MV-4-11 (cell line): ENCODE measurements around the gene SLC6A7.
"Not testable (repeated sequence)": the region's sequence is repeated elsewhere in the genome, so short reads cannot be mapped to it uniquely, and the experiment has no call there.

Source experiments
- DNase-seq: peaks from one replicate; lab custom pipeline; 2025; lab: John Stamatoyannopoulos, UW

SLC6A7 gene

DNA sequence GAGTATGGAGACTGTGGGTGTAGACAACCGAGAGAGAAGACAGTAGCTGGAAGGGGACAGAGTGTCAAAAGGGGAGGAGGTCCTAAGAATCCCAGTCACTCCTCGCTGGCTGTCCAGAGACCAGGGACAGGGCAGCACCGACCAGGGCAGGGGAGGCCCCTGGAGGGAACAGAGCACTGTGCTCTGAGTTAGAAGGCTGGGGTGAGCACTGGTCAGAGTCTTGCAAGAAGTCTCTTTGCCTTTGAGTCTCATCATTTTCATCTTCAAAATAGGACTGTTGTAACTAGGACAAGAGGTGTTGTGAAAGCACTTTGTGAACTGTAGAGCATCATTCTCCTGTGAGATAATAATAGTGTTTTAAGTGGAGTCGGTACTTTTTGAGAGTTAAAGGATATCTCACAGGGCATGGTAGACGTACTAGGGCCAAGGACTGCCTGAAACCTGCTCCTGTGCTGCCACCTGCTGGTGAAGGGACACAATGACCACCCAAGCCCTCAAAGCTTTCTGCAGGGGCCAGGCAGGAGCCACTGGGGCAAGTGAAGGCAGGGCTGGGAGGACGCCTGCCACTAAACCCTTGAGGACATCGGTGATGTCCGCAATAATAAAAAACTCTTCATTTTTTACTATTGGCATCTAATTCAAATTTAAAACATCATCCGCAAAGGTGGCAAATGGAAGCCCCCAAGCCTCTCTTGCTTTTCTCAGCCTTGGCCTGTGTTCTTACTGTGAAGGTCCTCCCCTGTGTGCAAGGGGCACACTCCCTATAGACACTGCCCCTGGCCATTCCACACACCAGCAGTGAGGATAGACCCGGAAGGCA is 28.2 kb downstream of the SLC6A7 start:
- peak; percentile 71 for DNase-seq

- no peak for DNase-seq
Measured at GRCh38 chr5:150218693-150219035, 28.8 kb downstream of the SLC6A7 start.

GRCh38 chr5:150219142-150219541 is 29.3 kb downstream of the SLC6A7 start:
- DNase-seq, result no peak

- DNase-seq, result no peak
Measured at GRCh38 chr5:150219861-150220260, 30.0 kb downstream of the SLC6A7 start.

GRCh38 chr5:150221471-150221870 is 31.6 kb downstream of the SLC6A7 start:
- DNase-seq, result no peak

GRCh38 chr5:150222906-150223305 is 33.0 kb downstream of the SLC6A7 start:
- no peak for DNase-seq

DNA sequence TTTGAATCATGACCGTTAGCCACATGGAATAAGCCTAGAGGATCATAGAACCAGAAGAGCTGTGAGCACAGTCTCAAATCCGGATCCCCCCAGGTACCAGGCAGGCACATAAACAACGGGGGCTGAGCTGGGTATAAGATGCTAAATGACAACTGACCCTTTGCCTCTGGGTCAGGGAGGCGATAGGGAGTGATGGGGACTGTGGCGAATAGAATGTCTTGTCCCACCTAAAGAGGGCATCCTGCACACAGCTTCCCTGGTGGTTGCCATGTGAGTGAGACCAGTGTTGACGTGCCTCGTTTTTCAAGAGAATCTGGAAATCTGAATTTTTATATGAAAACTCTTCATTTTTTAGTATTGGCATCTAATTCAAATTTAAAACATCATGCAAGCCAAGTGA is 33.6 kb downstream of the SLC6A7 start:
- no peak for DNase-seq

DNA sequence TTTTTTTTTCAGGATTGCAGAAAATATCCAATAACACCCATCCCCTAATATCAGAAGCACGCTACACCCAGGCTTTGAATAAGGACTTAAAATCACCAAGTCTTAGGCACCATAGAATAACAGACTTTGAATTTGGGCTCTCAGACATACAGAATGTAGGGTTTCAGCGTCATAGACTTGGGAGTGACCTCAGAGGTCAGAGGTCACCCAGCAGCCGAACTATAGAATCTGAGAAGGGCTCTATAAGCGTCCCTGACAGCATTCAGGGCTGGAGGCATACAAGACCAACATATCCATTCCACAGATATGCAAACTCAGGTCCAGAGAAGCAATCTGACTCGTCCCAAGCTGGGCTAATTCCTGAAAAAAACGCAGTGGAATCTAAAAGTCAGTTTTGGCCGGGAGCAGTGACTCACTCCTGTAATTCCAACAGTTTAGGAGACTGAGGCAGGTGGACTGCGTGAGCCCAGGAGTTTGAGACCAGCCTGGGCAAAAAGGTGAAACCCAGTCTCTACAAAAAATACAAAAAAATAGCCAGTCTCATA is 34.7 kb downstream of the SLC6A7 start:
- DNase-seq, result no peak

DNA sequence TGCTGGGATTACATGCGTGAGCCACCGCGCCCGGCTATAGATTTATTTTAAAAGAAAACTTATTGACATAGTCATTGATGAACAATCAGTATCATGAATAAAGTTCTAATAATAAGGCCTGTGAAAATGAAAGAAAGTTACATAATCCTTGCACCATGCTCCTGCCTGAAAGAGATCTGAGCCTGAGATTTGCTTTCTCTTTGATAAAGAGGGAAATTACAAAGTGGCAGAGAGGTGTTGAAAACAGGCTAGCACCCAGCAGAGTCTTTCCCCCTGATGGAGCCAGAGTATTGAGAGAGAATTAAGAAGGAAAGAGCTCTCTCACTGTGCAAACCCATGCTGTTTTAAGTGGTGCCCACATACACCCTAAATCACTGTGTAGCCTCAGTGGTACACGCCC is 37.2 kb downstream of the SLC6A7 start:
- peak; percentile 3 for DNase-seq

- DNase-seq, result peak; percentile 17
Measured at GRCh38 chr5:150227606-150228273, 37.9 kb downstream of the SLC6A7 start.

DNA sequence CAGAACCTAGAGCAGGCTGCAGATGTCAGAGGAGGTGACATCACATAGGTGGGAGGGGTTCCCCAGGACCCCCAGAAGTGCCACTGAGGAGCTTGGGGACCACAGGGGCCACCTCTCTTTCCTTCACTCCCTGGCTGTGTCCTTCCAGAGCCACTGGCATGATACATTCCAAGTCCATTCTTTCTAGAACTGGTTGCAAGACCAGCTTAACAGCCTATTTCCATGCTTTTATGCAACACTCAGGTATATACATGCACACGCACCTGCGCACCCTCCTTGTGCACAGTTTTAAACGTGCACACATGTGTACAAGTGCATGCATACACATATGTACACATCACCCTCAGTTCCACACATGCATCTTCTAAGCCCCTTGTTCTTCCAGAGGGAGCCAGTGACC is 39.7 kb downstream of the SLC6A7 start:
- DNase-seq, result no peak

- DNase-seq, result no peak
Measured at GRCh38 chr5:150230842-150231241, 41.0 kb downstream of the SLC6A7 start.

GRCh38 chr5:150233706-150234105 is 43.8 kb downstream of the SLC6A7 start:
- DNase-seq, result not testable (repeated sequence)

DNA sequence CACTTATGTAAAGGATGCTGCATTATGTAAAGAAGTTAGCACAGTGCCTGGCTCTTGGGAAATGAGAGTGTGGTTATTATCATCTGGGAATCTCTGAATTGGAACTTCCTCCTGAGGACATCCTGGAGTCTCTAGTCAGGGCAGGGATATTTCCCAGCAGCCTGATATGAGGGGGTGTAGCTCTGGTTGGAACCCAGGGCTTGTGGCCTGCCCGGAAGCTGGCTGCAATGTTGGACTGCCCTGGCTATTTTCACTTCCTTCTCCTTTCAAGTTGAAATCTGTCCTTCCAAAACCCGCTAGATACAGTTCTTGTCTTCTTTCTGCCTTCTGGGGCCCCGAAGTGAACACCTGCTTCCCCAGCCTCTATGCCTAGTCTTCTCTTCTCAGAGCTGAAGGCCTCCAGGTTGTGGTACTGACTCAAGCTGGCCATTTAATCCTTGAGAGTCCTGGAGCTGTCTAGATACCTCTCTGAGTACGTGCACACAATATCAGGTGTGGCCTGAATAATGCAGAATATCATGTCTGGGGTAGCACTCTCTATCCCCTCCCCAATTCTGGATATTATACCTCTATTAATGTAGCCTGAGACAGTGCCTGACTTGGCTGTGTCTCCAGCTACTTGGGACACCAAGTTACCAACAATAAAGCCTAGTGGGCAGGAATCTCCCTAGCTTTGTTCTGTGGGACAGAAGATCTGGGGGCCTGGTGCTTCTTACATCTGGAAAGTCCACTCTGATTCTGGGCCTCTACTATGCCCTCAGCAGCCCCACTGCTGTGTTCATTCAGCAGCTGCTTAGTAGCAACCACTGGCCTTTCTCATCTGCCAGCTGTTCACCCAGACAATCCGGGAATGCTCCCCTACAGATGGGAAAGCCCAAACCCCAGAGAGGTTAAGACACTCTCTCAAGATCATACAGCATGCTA is 45.0 kb downstream of the SLC6A7 start:
- DNase-seq, result peak; percentile 63

GRCh38 chr5:150235500-150235854 is 45.6 kb downstream of the SLC6A7 start:
- no peak for DNase-seq

GRCh38 chr5:150236313-150236712 is 46.5 kb downstream of the SLC6A7 start:
- no peak for DNase-seq

GRCh38 chr5:150236981-150237754 is 47.3 kb downstream of the SLC6A7 start:
- no peak for DNase-seq

- no peak for DNase-seq
Measured at GRCh38 chr5:150238646-150239045, 48.8 kb downstream of the SLC6A7 start.

DNA sequence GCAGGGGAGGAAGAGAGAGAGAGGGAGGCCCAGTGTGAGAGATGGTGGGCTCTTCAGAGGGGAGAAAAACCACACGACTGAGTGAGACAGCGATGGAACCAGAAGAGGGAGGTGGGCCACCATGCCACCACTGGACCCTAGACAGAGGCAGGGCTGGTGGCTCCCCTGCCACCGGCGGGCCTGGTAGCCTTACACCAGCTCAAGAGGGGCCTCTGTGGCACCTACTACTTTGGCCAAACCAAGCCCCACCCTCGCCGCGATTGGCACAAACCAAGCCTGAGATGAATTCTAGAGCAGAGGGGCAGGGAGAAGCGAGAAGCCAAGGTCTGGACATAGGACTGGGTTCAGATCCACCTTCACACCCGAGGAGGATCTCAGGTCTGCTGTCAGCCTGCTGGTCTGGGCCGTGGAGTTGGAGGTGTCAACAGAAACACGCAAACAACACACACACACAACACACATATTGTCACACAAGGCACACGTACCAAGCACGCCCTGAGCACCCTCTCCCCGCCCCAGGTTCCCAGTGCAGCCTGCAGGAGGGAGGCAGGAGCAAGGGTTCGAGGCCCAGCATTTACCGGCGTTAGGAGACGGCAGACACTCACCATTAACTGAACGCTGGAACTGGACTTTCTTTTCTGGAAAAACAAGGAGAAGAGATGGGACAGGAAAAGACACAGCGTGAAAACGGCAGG is 49.4 kb downstream of the SLC6A7 start:
- no peak for DNase-seq

DNA sequence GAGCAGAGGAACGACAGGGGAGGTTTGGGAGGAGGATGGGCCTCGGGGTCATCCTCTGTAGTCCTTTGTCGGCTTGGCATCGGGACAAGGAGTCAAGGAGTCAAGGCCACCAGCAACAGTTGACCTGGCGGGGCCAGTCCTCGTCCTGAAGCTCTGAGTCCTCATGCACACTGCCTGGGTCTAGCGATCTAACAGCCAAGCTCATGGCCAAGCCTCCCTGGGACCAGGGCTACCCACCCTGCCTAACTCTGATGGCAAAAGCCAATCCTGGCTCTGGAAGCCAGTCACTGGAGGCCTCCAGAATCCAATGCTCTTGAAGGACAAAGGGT is 49.9 kb downstream of the SLC6A7 start:
- no peak for DNase-seq
